T-helper 1 cell treated with Interleukin-12 subunit alpha and Interleukin-12 subunit beta and Interleukin-4 antibody, amounts not matched to agents 30 μg/mL and 1 μg/mL, for 36 hours (primary cell): Measurements from ENCODE around the gene CEP131.
"Not testable (repeated sequence)": the region's sequence is repeated elsewhere in the genome, so short reads cannot be mapped to it uniquely, and the experiment has no call there.

Source experiments
- H3K27ac Mint-ChIP-seq: one replicate; pipeline ENCODE4 v1.8.0; 2021; ENCODE audit warnings: mild to moderate bottlenecking, mixed read lengths
- H3K27me3 Mint-ChIP-seq: one replicate; pipeline ENCODE4 v1.8.0; 2021; ENCODE audit warnings: low read depth, mixed read lengths
- H3K36me3 Mint-ChIP-seq: one replicate; pipeline ENCODE4 v1.8.0; 2021; ENCODE audit warnings: low read depth, mixed read lengths
- H3K4me1 Mint-ChIP-seq: one replicate; pipeline ENCODE4 v1.8.0; 2021; ENCODE audit warnings: low read depth, mixed read lengths
- H3K4me3 Mint-ChIP-seq: one replicate; pipeline ENCODE4 v1.8.0; 2021; ENCODE audit warnings: mild to moderate bottlenecking, moderate library complexity, mixed read lengths
- H3K9me3 Mint-ChIP-seq: one replicate; pipeline ENCODE4 v1.8.0; 2021; ENCODE audit warnings: mixed read lengths

Gene CEP131

GRCh38 chr17:81228834-81229665 lies 6.3 kb upstream of the CEP131 start:
- H3K9me3 Mint-ChIP-seq: no peaks in the 10 kb centered on the region
- no peak overlapping the region for H3K4me3 Mint-ChIP-seq
- peaks cover 4% of the 10 kb centered on the region for H3K27me3 Mint-ChIP-seq
- peaks cover 3% of the 10 kb centered on the region for H3K4me1 Mint-ChIP-seq
- no peak overlapping the region for H3K27ac Mint-ChIP-seq
- H3K36me3 Mint-ChIP-seq: peaks cover 13% of the 10 kb centered on the region

GRCh38 chr17:81228420-81228819 lies 5.7 kb upstream of the CEP131 start:
- Mint-ChIP-seq H3K36me3 (peaks cover 13% of the 10 kb centered on the region), H3K4me1 (peaks cover 9% of the 10 kb centered on the region), H3K4me3 (no peak overlapping the region), H3K27ac (no peak overlapping the region), H3K9me3 (no peaks in the 10 kb centered on the region), H3K27me3 (peaks cover 4% of the 10 kb centered on the region)

- peaks cover 13% of the 10 kb centered on the region for H3K36me3 Mint-ChIP-seq
- H3K4me1 Mint-ChIP-seq, H3K9me3 Mint-ChIP-seq, H3K4me3 Mint-ChIP-seq, H3K27me3 Mint-ChIP-seq, H3K27ac Mint-ChIP-seq: not testable (repeated sequence)
Measured at GRCh38 chr17:81227630-81228029, 4.9 kb upstream of the CEP131 start.

GRCh38 chr17:81223762-81224130 lies 981 bp upstream of the CEP131 start:
- Mint-ChIP-seq H3K4me3 (peak overlapping the region; percentile 78), H3K4me1 (peaks cover 15% of the 10 kb centered on the region), H3K27me3 (peaks cover 4% of the 10 kb centered on the region), H3K36me3 (peaks cover 3% of the 10 kb centered on the region), H3K9me3 (no peaks in the 10 kb centered on the region), H3K27ac (peak overlapping the region; percentile 62)

- Mint-ChIP-seq H3K4me3 (peak overlapping the region; percentile 67), H3K36me3 (peaks cover 1% of the 10 kb centered on the region), H3K27me3 (peaks cover 4% of the 10 kb centered on the region), H3K9me3 (no peaks in the 10 kb centered on the region), H3K4me1 (peaks cover 13% of the 10 kb centered on the region), H3K27ac (no peak overlapping the region)
Measured at GRCh38 chr17:81222620-81222905, 202 bp downstream of the CEP131 start.

GRCh38 chr17:81221842-81222619 lies 734 bp downstream of the CEP131 start:
- Mint-ChIP-seq H3K27me3 (peaks cover 4% of the 10 kb centered on the region), H3K36me3 (no peaks in the 10 kb centered on the region), H3K9me3 (no peaks in the 10 kb centered on the region), H3K4me3 (peak overlapping the region; percentile 66), H3K27ac (no peak overlapping the region), H3K4me1 (peaks cover 12% of the 10 kb centered on the region)

GRCh38 chr17:81221371-81221841 lies 1.4 kb downstream of the CEP131 start:
- H3K4me3 Mint-ChIP-seq: peak overlapping the region; percentile 66
- H3K27me3 Mint-ChIP-seq: peaks cover 4% of the 10 kb centered on the region
- H3K36me3 Mint-ChIP-seq: no peaks in the 10 kb centered on the region
- peaks cover 14% of the 10 kb centered on the region for H3K4me1 Mint-ChIP-seq
- H3K27ac Mint-ChIP-seq: no peak overlapping the region
- H3K9me3 Mint-ChIP-seq: no peaks in the 10 kb centered on the region

GRCh38 chr17:81219476-81220180 lies 3.1 kb downstream of the CEP131 start:
- no peak overlapping the region for H3K27ac Mint-ChIP-seq
- no peaks in the 10 kb centered on the region for H3K36me3 Mint-ChIP-seq
- no peaks in the 10 kb centered on the region for H3K27me3 Mint-ChIP-seq
- H3K4me1 Mint-ChIP-seq: peaks cover 14% of the 10 kb centered on the region
- no peak overlapping the region for H3K4me3 Mint-ChIP-seq
- H3K9me3 Mint-ChIP-seq: no peaks in the 10 kb centered on the region

GRCh38 chr17:81218991-81219390 lies 3.8 kb downstream of the CEP131 start:
- no peaks in the 10 kb centered on the region for H3K36me3 Mint-ChIP-seq

GRCh38 chr17:81218459-81218858 lies 4.3 kb downstream of the CEP131 start:
- no peaks in the 10 kb centered on the region for H3K9me3 Mint-ChIP-seq
- no peak overlapping the region for H3K27ac Mint-ChIP-seq
- H3K27me3 Mint-ChIP-seq: no peaks in the 10 kb centered on the region
- H3K36me3 Mint-ChIP-seq: no peaks in the 10 kb centered on the region
- H3K4me3 Mint-ChIP-seq: no peak overlapping the region
- peaks cover 8% of the 10 kb centered on the region for H3K4me1 Mint-ChIP-seq

More at GRCh38 chr17:81218991-81219390, 3.8 kb downstream of the CEP131 start:
- Mint-ChIP-seq H3K4me3 (no peak overlapping the region), H3K27ac (no peak overlapping the region), H3K9me3 (no peaks in the 10 kb centered on the region), H3K27me3 (no peaks in the 10 kb centered on the region), H3K4me1 (peaks cover 13% of the 10 kb centered on the region)

- no peaks in the 10 kb centered on the region for H3K36me3 Mint-ChIP-seq
- H3K4me3 Mint-ChIP-seq: no peak overlapping the region
- no peaks in the 10 kb centered on the region for H3K9me3 Mint-ChIP-seq
- no peak overlapping the region for H3K27ac Mint-ChIP-seq
- peaks cover 7% of the 10 kb centered on the region for H3K4me1 Mint-ChIP-seq
- H3K27me3 Mint-ChIP-seq: no peaks in the 10 kb centered on the region
Measured at GRCh38 chr17:81217491-81217890, 5.3 kb downstream of the CEP131 start.

GRCh38 chr17:81213978-81214377 lies 8.8 kb downstream of the CEP131 start:
- Mint-ChIP-seq H3K36me3 (no peaks in the 10 kb centered on the region), H3K27me3 (no peaks in the 10 kb centered on the region), H3K4me3 (no peak overlapping the region), H3K27ac (no peak overlapping the region), H3K9me3 (no peaks in the 10 kb centered on the region), H3K4me1 (peaks cover 2% of the 10 kb centered on the region)

GRCh38 chr17:81212365-81212764 lies 10.4 kb downstream of the CEP131 start:
- no peaks in the 10 kb centered on the region for H3K36me3 Mint-ChIP-seq
- H3K27me3 Mint-ChIP-seq: no peaks in the 10 kb centered on the region
- no peak overlapping the region for H3K4me3 Mint-ChIP-seq
- H3K9me3 Mint-ChIP-seq: no peaks in the 10 kb centered on the region
- H3K27ac Mint-ChIP-seq: no peak overlapping the region
- H3K4me1 Mint-ChIP-seq: peaks cover 2% of the 10 kb centered on the region

- H3K27ac Mint-ChIP-seq: no peak overlapping the region
- no peaks in the 10 kb centered on the region for H3K4me1 Mint-ChIP-seq
- H3K36me3 Mint-ChIP-seq: no peaks in the 10 kb centered on the region
- H3K9me3 Mint-ChIP-seq: no peaks in the 10 kb centered on the region
- H3K27me3 Mint-ChIP-seq: no peaks in the 10 kb centered on the region
- H3K4me3 Mint-ChIP-seq: no peak overlapping the region
Measured at GRCh38 chr17:81210868-81211267, 11.9 kb downstream of the CEP131 start.
